Activated CD8-positive, alpha-beta memory T cell treated with anti-CD3 and anti-CD28 coated beads for 36 hours (primary cell): ENCODE results near the gene NEGR1. TPM values are rescaled to one million over a fixed set of nuclear protein-coding genes. Genes with fewer than 3 reads are reported as not detected.

Experiments
- CTCF ChIA-PET: fragments of 350-600 bp; sonication (Branson Sonifier 250); formaldehyde crosslinking; loops from one replicate; lab custom pipeline; 2021; ENCODE audit warnings: antibody characterized with exemption; lab: Charles Lee
- POLR2A ChIA-PET: fragments of 350-600 bp; sonication (Branson Sonifier 250); formaldehyde crosslinking; loops from one replicate; lab custom pipeline; 2021; ENCODE audit warnings: antibody characterized with exemption; lab: Charles Lee
- total RNA-seq, 2 experiments: library from RNA; stranded (reverse); gene quantifications; one replicate each; pipeline ENCODE4 v1.2.3, GENCODE V29; 2021

NEGR1 gene
- total RNA-seq, 2 experiments from 2014 or later, result not detected

DNA sequence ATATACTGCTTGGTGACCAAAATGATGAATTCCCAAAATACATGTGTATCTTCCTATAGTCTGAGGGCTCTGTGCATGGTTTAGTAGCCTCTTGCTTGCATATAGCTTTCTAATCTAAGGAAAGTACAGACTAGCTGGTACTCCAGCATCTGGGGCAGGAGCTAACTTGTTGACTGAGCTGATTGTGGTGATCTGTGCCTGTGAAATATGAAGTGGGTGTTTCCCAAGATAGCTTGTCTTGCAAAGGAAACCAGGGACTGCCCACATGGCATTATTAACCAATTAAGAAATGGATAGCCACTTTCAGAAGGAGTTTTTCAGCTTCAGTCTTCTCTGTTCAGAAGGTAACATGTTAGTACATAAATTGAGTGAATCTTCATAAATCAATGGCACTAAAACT is 219.8 kb downstream of the NEGR1 start:
- POLR2A ChIA-PET, result no interaction called here
- CTCF ChIA-PET, result no interaction called here

GRCh38 chr1:72060466-72061245 is 221.7 kb downstream of the NEGR1 start:
- ChIA-PET CTCF (no interaction called here), POLR2A (no interaction called here)

DNA sequence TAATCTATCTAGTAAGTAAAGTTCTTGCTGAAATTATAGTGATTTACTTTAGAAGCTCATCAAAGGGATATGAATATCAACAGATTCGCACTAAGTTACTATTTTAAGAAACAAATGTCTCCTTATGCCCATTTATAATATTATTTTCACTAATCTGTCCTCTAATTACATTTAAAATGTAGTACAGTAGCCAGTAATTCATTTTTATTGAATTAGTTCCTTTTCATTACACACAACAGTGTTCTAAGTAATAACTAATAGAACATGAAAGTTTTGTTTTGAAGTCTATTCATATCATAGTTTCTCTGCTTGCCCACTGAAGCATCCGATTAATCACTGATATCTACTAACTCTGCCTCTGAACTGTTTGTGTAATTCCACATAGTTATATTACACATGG is 225.8 kb downstream of the NEGR1 start:
- ChIA-PET CTCF (no interaction called here), POLR2A (no interaction called here)

GRCh38 chr1:72051538-72051937 is 230.8 kb downstream of the NEGR1 start:
- ChIA-PET POLR2A (no interaction called here), CTCF (no interaction called here)

GRCh38 chr1:72050551-72050950 is 231.8 kb downstream of the NEGR1 start:
- ChIA-PET POLR2A (no interaction called here), CTCF (no interaction called here)

DNA sequence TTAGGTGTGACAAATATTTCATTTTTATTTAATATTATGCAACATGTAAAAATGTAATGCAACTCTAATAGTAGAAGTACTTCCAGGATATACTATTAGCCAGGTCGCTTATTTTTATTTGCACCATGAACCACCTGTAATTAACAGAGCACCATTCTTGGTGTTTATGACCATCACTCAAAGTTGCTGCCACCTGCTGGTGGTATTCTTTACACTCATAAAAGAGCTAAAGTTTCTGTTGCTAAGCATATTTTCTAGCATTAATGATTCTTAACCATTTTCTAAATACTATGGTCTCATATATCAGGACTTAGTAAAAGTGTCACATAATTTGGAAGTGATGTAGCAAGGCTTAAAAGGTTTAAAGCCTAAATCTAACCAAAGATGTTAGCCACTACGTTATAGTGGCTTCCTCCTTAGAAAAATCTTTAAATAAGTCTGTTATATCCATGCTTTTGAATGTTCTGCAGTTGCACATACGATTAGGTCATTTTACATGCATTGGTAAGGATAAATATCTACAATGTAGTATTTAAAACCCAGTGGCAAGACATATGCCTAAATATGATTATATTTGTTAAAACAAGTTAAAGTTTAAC is 244.5 kb downstream of the NEGR1 start:
- ChIA-PET POLR2A (no interaction called here), CTCF (no interaction called here)

- POLR2A ChIA-PET, result no interaction called here
These were observed 247.5 kb downstream of the NEGR1 start for GRCh38 chr1:72034827-72035226.

DNA sequence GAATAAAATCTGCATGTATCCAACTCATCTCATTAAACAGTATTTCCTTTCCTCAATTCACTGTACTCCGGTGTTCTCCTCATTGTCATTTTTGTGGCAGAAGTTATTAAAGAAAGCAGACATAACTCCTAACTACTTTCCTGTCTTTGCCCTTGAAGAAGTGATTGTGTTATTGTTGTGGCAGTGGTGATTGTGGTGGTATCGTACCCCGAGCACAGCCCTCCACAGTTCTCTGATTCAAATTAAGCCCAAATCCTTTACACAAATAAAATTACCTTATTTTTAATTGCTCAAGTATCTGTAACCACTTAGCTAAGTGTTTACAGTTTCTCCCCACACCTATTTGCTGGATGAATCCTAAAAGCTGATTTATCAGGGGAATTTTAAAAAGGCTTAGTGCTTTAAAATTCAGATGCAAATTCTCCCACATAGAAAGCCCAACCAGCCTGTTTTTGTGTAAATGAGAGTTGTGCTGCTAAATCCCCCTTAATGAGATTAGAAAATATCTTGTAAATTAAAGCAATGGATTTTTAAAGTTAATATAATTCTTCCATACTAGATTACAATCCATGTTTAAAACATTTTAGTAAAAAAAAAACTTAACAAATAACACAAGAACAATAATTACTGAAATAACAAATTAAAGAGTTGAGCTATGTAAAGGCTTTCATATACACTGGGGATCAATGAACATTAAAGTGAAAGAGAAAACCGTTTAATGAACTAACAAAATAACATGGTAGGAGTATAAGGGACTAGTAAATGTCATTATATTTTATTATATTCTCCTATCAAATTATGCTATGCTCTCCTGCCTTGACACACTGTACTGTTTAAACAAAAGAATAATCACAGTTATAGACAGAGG is 259.0 kb downstream of the NEGR1 start:
- ChIA-PET CTCF (no interaction called here), POLR2A (no interaction called here)

More at GRCh38 chr1:72034827-72035226, 247.5 kb downstream of the NEGR1 start:
- CTCF ChIA-PET, result no interaction called here

- POLR2A ChIA-PET, result no interaction called here
- CTCF ChIA-PET, result no interaction called here
These were observed 263.8 kb downstream of the NEGR1 start for GRCh38 chr1:72018562-72018961.

- ChIA-PET CTCF (no interaction called here), POLR2A (no interaction called here)
These were observed 267.3 kb downstream of the NEGR1 start for GRCh38 chr1:72015006-72015405.

- ChIA-PET POLR2A (no interaction called here), CTCF (no interaction called here)
These were observed 269.2 kb downstream of the NEGR1 start for GRCh38 chr1:72013161-72013560.

DNA sequence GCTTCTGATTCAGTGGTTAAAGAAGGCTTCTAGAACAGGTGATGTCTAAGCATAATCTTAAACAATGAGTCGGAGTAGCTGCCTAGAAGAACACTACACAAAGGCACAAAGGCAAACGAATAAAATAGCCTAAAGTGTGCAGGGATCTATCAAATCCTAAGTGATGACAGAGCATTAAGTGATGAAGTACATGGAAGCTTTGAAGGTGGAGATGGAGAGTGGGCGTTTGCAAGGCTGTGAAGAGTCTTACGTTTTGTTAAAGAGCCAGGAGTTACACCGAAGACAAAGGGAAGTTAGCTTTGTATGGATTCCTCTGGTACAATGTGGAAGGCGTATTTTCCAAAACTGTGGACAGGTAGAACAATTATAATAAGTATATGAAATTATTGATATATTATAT is 270.6 kb downstream of the NEGR1 start:
- CTCF ChIA-PET, result no interaction called here
- POLR2A ChIA-PET, result no interaction called here

- ChIA-PET CTCF (no interaction called here), POLR2A (no interaction called here)
These were observed 272.3 kb downstream of the NEGR1 start for GRCh38 chr1:72010094-72010431.

GRCh38 chr1:72009173-72010093 is 272.9 kb downstream of the NEGR1 start:
- CTCF ChIA-PET, result no interaction called here
- POLR2A ChIA-PET, result no interaction called here

DNA sequence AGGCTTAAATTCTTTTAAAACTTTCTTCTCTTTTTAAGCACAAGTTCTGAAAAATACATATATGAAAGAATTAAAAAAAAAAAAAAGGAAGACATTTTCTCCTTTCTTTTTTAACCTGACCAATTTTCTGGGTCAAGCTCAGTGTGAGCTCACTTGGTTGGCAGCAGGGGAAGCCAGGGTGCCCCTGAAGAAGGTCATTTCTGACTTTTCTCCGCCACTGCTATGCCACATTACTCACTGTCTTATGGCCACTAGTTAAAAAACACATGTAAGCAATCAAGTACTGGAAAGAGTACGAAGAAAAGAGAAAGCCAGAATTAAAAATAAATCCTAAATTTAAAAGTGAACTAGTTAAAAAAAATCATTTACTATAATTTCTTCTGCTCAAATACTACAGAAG is 275.0 kb downstream of the NEGR1 start:
- ChIA-PET POLR2A (no interaction called here), CTCF (no interaction called here)

DNA sequence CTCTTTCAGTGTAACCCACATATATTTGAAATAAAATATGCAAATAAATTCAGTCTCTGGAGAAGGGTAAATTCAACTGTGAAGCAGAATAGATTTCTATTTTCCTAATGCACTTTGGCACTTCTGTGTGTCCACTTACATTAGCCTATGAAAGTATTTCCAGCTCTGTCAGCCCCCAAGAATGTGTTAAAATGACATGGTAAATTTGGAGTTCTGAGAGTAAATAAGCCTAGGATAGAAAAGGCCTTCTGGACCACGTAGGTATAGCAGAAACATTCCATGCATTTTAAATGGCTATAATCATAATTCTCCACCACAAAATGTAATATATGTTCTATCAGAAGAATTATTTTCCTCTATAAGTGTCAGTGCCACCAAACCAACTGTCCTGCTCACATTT is 276.2 kb downstream of the NEGR1 start:
- ChIA-PET CTCF (no interaction called here), POLR2A (no interaction called here)

- ChIA-PET CTCF (no interaction called here), POLR2A (no interaction called here)
These were observed 279.2 kb downstream of the NEGR1 start for GRCh38 chr1:72003092-72003491.

- ChIA-PET CTCF (no interaction called here), POLR2A (no interaction called here)
These were observed 281.5 kb downstream of the NEGR1 start for GRCh38 chr1:72000809-72001208.

GRCh38 chr1:71994646-71995045 is 287.7 kb downstream of the NEGR1 start:
- ChIA-PET CTCF (no interaction called here), POLR2A (no interaction called here)

DNA sequence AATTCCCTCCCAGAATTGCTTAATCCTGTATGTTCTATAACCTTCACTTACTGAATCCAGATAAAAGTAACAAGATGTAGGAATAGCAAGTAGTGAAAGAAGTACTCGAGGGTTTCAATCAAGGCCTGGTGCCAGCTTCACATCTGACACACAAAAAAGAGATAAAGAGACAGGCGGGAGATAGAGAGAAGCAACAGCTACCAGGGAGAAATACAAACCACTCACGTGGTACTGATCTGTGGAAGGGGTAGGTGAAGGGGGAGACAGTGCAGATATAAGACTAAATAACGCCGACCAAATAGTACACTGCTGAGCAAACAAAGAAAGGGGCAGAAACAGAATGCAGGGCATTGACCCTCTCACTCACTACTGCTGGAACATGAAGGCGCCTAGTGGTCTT is 295.2 kb downstream of the NEGR1 start:
- CTCF ChIA-PET, result no interaction called here
- POLR2A ChIA-PET, result no interaction called here
